ENCODE data around the gene PAIP2. TPM values are rescaled to one million over a fixed set of nuclear protein-coding genes. Genes with fewer than 3 reads are reported as not detected.

The PAIP2 gene
- total RNA-seq, 1 donor from 2014 or later: 70.0 TPM

GRCh38 chr5:139389701-139390638 is 48.3 kb downstream of the PAIP2 start, which contains the start of gene MZB1:
Gene MZB1 (minus strand): TSS chr5:139389913. CDS start chr5:139389856, 57 bp downstream.
- Histone ChIP-seq H3K27me3 (peaks cover 17% of the 10 kb centered on the region), H3K27ac (no peak within 1 kb of the TSS), H3K9me3 (no peaks in the 10 kb centered on the region), H3K4me3 (no peak within 1 kb of the TSS), H3K36me3 (no peaks in the 10 kb centered on the region), H3K4me1 (peaks cover 29% of the 10 kb centered on the region)
- intact Hi-C loops (cut with DNase I): no loop called here
- no peak for TF ChIP-seq CTCF (IDR thresholded peaks at IDR 0.05)
- DNase-seq: no peak
- peak; percentile 7 for ATAC-seq

- intact Hi-C loops (cut with DNase I): no loop called here
- no peak for ATAC-seq
- Histone ChIP-seq H3K9me3 (no peaks in the 10 kb centered on the region), H3K4me3 (no peak overlapping the region), H3K27me3 (peaks cover 19% of the 10 kb centered on the region), H3K4me1 (peaks cover 29% of the 10 kb centered on the region), H3K27ac (no peak overlapping the region), H3K36me3 (no peaks in the 10 kb centered on the region)
- no peak for TF ChIP-seq CTCF (IDR thresholded peaks at IDR 0.05)
- no peak for DNase-seq
Measured at GRCh38 chr5:139390639-139391569, 49.2 kb downstream of the PAIP2 start.

- Histone ChIP-seq H3K4me3 (peak overlapping the region; percentile 58), H3K4me1 (peaks cover 29% of the 10 kb centered on the region), H3K36me3 (no peaks in the 10 kb centered on the region), H3K9me3 (no peaks in the 10 kb centered on the region), H3K27me3 (peaks cover 19% of the 10 kb centered on the region), H3K27ac (no peak overlapping the region)
- DNase-seq (no peak), ATAC-seq (no peak)
- TF ChIP-seq CTCF (IDR thresholded peaks at IDR 0.05): no peak
- intact Hi-C loops (cut with DNase I): no loop called here
Measured at GRCh38 chr5:139391570-139392323, 50.1 kb downstream of the PAIP2 start.

GRCh38 chr5:139392324-139392677 is 50.6 kb downstream of the PAIP2 start:
- DNase-seq (no peak), ATAC-seq (peak; percentile 1)
- Histone ChIP-seq H3K27ac (no peak overlapping the region), H3K27me3 (peaks cover 19% of the 10 kb centered on the region), H3K4me3 (peak overlapping the region; percentile 58), H3K36me3 (no peaks in the 10 kb centered on the region), H3K9me3 (no peaks in the 10 kb centered on the region), H3K4me1 (peaks cover 29% of the 10 kb centered on the region)
- intact Hi-C loops (cut with DNase I): no loop called here
- no peak for TF ChIP-seq CTCF (IDR thresholded peaks at IDR 0.05)

Measured in upper lobe of right lung (tissue), 1 donor.